ENCODE results near the gene NBAS. TPM values are rescaled to one million over a fixed set of nuclear protein-coding genes. Genes with fewer than 3 reads are reported as not detected.

Gene NBAS
- total RNA-seq, 4 donors from 2014 or later = 27.3 to 43.6 (median 28.4) TPM

GRCh38 chr2:15195813-15196212 lies 365.3 kb downstream of the NBAS start:
- Histone ChIP-seq H3K27ac (no peak overlapping the region), H3K27me3 (no peaks in the 10 kb centered on the region)
- TF ChIP-seq, protein P1, sequence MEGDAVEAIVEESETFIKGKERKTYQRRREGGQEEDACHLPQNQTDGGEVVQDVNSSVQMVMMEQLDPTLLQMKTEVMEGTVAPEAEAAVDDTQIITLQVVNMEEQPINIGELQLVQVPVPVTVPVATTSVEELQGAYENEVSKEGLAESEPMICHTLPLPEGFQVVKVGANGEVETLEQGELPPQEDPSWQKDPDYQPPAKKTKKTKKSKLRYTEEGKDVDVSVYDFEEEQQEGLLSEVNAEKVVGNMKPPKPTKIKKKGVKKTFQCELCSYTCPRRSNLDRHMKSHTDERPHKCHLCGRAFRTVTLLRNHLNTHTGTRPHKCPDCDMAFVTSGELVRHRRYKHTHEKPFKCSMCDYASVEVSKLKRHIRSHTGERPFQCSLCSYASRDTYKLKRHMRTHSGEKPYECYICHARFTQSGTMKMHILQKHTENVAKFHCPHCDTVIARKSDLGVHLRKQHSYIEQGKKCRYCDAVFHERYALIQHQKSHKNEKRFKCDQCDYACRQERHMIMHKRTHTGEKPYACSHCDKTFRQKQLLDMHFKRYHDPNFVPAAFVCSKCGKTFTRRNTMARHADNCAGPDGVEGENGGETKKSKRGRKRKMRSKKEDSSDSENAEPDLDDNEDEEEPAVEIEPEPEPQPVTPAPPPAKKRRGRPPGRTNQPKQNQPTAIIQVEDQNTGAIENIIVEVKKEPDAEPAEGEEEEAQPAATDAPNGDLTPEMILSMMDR (IDR thresholded peaks at IDR 0.05 in 4 of 5, conservative IDR thresholded peaks at IDR 0.05 in 1 of 5) = no peak
- no peak for TF ChIP-seq POLR2A (IDR thresholded peaks at IDR 0.05)

GRCh38 chr2:15191789-15192188 lies 369.3 kb downstream of the NBAS start:
- H3K9me3 ChIP-seq = no peaks in the 10 kb centered on the region
- intact Hi-C loops (cut with DNase I; ENCODE audit: low total_unique reads) (no loop called here), in situ Hi-C loops (cut with MboI; ENCODE audit: low sequenced_read_pairs in 4 of 4) (no loop called here)
- H3K4me1 ChIP-seq = no peaks in the 10 kb centered on the region
- ATAC-seq = no peak
- no peak for DNase-seq
- no peaks in the 10 kb centered on the region for H3K36me3 ChIP-seq
- no peaks in the 10 kb centered on the region for H3K27me3 ChIP-seq
- no peak overlapping the region for H3K27ac ChIP-seq
- no peak overlapping the region for H3K4me3 ChIP-seq
- TF ChIP-seq, protein P1 (IDR thresholded peaks at IDR 0.05 in 4 of 5, conservative IDR thresholded peaks at IDR 0.05 in 1 of 5) = no peak
- TF ChIP-seq POLR2A (IDR thresholded peaks at IDR 0.05) = no peak

More at GRCh38 chr2:15195813-15196212, 365.3 kb downstream of the NBAS start:
- in situ Hi-C loops (cut with MboI; ENCODE audit: low sequenced_read_pairs in 4 of 4) = no loop called here
- Histone ChIP-seq H3K4me3 (no peak overlapping the region), H3K36me3 (no peaks in the 10 kb centered on the region), H3K4me1 (no peaks in the 10 kb centered on the region), H3K9me3 (no peaks in the 10 kb centered on the region)
- intact Hi-C loops (cut with DNase I; ENCODE audit: low total_unique reads) = no loop called here
- ATAC-seq = no peak
- DNase-seq = no peak

DNA sequence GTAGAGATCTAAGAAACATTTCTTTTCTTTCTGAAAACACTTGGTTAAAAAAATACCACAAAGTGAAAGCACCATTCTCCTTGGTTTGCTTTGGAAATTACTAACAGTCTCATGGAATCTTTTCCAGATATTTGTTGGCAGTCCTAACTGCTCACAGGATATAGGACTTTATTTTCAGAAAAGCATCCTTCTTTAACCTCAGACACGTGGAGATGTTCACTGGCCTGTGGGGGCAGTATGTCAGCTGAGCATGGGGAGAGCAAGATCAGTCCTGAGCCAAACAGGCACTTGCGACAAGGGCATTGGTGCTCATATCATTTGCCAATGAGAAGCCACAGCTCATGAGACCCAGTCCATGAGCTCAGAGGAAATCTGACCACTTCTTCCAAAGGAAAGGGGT lies 371.9 kb downstream of the NBAS start:
- no peak for ATAC-seq
- no peak overlapping the region for H3K4me3 ChIP-seq
- no peaks in the 10 kb centered on the region for H3K4me1 ChIP-seq
- H3K36me3 ChIP-seq = peaks cover 0 to 4% of the 10 kb centered on the region in 2 donors
- in situ Hi-C loops (cut with MboI; ENCODE audit: low sequenced_read_pairs in 4 of 4) (no loop called here), intact Hi-C loops (cut with DNase I; ENCODE audit: low total_unique reads) (no loop called here)
- H3K27me3 ChIP-seq = no peaks in the 10 kb centered on the region
- TF ChIP-seq, protein P1 (IDR thresholded peaks at IDR 0.05 in 4 of 5, conservative IDR thresholded peaks at IDR 0.05 in 1 of 5) = no peak
- TF ChIP-seq POLR2A (IDR thresholded peaks at IDR 0.05) = no peak
- DNase-seq = no peak
- no peaks in the 10 kb centered on the region for H3K9me3 ChIP-seq
- H3K27ac ChIP-seq = no peak overlapping the region

DNA sequence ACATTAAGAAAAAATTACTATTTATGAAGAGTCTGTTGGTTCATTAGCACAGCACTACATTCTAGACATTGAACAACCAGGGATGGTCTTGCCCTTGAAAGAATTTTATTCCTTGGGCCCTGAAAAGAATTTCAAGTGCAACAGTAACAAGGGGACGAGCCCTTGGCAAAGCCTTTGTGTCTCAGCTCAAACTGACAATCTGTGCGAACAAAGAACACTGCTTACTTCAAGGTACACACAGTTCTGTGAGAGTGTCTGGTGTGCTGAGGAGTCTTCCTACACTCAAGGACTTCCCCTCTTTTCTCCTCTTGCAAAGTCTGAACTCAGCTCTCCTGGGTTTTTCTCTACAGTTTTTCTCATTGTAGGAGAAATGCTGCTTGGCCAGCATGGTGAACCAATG lies 373.4 kb downstream of the NBAS start:
- ATAC-seq = no peak
- no peaks in the 10 kb centered on the region for H3K9me3 ChIP-seq
- no peaks in the 10 kb centered on the region for H3K27me3 ChIP-seq
- no peak for DNase-seq
- no peaks in the 10 kb centered on the region for H3K4me1 ChIP-seq
- intact Hi-C loops (cut with DNase I; ENCODE audit: low total_unique reads) = no loop called here
- in situ Hi-C loops (cut with MboI; ENCODE audit: low sequenced_read_pairs in 4 of 4) = no loop called here
- no peak overlapping the region for H3K4me3 ChIP-seq
- TF ChIP-seq, protein P1 (IDR thresholded peaks at IDR 0.05 in 4 of 5, conservative IDR thresholded peaks at IDR 0.05 in 1 of 5) = no peak
- no peak for TF ChIP-seq POLR2A (IDR thresholded peaks at IDR 0.05)
- no peak overlapping the region for H3K27ac ChIP-seq
- peaks cover 0 to 4% of the 10 kb centered on the region in 2 donors for H3K36me3 ChIP-seq

DNA sequence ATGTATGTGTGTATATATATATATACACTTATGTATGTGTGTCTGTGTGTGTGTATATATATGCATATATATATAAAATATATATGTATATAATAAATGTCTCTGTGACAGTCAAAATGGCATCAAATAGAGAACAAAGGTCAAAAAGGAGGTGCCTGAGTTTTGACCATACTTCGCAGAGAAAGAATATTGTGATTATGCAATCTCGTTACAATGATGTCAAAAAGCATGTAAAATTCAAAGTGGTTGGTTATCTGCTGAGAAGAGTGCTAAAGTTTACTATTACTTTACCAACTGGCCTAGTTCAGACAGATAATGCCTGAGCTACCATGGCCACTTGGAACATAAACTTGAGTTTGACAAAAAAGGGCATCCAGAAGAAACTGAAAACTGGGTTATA lies 375.0 kb downstream of the NBAS start:
- Histone ChIP-seq H3K36me3 (peaks cover 0 to 4% of the 10 kb centered on the region in 2 donors), H3K27ac (no peak overlapping the region), H3K4me1 (no peaks in the 10 kb centered on the region), H3K4me3 (no peak overlapping the region), H3K9me3 (no peaks in the 10 kb centered on the region), H3K27me3 (no peaks in the 10 kb centered on the region)
- intact Hi-C loops (cut with DNase I; ENCODE audit: low total_unique reads) (no loop called here), in situ Hi-C loops (cut with MboI; ENCODE audit: low sequenced_read_pairs in 4 of 4) (no loop called here)
- ATAC-seq (no peak), DNase-seq (no peak)
- no peak for TF ChIP-seq POLR2A (IDR thresholded peaks at IDR 0.05)
- TF ChIP-seq, protein P1 (IDR thresholded peaks at IDR 0.05 in 4 of 5, conservative IDR thresholded peaks at IDR 0.05 in 1 of 5) = no peak
